ENCODE measurements around the gene C4orf54. TPM values are rescaled to one million over a fixed set of nuclear protein-coding genes. Genes with fewer than 3 reads are reported as not detected.

The C4orf54 gene
- total and polyA plus RNA-seq, 2 of the 8 experiments (the other 6 are each of a cell fraction or from before 2014, with no cell fraction given), result not detected

DNA sequence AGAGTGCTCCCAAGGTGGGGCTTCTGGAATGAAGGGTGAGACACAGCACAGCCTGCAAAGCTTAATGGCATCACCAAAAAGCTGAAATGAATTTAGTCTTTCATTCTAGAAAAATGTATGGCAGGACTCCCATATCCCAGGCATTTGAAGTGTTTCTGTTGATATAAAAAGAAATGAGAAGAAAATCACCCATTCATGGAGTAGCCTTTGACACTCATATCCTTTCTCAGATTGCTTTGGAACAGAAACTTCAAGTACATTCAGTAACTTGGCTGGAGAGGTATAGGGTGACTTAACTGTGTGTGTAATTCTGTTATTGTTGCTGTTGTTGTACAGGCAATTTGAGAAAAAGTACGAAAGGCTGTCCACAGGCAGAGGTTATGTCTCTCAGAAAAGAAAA is 35.3 kb downstream of the C4orf54 start:
- H2BK20ac ChIP-seq (ENCODE audit: low read length), result no peak overlapping the region
- POLR2A ChIA-PET (ENCODE audit: partially characterized antibody), result no interaction called here

More for the DNA sequence above, 35.3 kb downstream of the C4orf54 start:
- H3K79me1 ChIP-seq (ENCODE audit: low read depth, low read length), result no peaks in the 10 kb centered on the region
- H4K8ac ChIP-seq (ENCODE audit: extremely low read depth, insufficient read depth, low read length), result no peak overlapping the region
- peaks cover 0 to 8% (median 3%) of the 10 kb centered on the region in 4 experiments; a peak in 2 of 7 replicates for H3K4me1 ChIP-seq (replicated peaks in 1 of 4; ENCODE audit: control insufficient read depth in 3 of 4, insufficient read depth in 4 of 4, low read length in 3 of 4)
- no peak overlapping the region for H4K5ac ChIP-seq (ENCODE audit: insufficient read length, low read depth, low read length)
- H3K4me2 ChIP-seq (ENCODE audit: insufficient read depth in 1 of 2, low read depth in 2 of 2, low read length in 2 of 2), result no peak overlapping the region
- no peak overlapping the region for H2AK5ac ChIP-seq (ENCODE audit: low read depth, low read length)
- H3K79me2 ChIP-seq (ENCODE audit: control insufficient read depth in 1 of 2, insufficient read depth in 2 of 2, low read length in 2 of 2), result no peaks in the 10 kb centered on the region
- no peaks in the 10 kb centered on the region for H4K20me1 ChIP-seq (replicated peaks in 1 of 2; ENCODE audit: control insufficient read depth in 1 of 2, insufficient read depth in 2 of 2, low read length in 2 of 2)
- no peak overlapping the region for H3K14ac ChIP-seq (ENCODE audit: insufficient read length)
- H3K27me3 ChIP-seq (replicated peaks in 1 of 4; ENCODE audit: control insufficient read depth in 3 of 4, extremely low read depth in 1 of 4, insufficient read depth in 3 of 4, low read length in 3 of 4), result no peaks in the 10 kb centered on the region
- H3K56ac ChIP-seq (replicated peaks; ENCODE audit: insufficient read length, low read depth, low read length), result no peak overlapping the region
- H2BK12ac ChIP-seq (ENCODE audit: low read depth, low read length), result no peak overlapping the region
- no peak overlapping the region for H2BK120ac ChIP-seq (replicated peaks; ENCODE audit: low read depth, low read length)
- DNase-seq (ENCODE audit: low read depth in 1 of 2, low spot score in 2 of 2) (no peak), FAIRE-seq (no peak)
- H2BK5ac ChIP-seq (ENCODE audit: low read depth, low read length), result no peak overlapping the region
- H3K9ac ChIP-seq (replicated peaks in 1 of 4; ENCODE audit: extremely low read depth in 1 of 4, low read depth in 3 of 4, low read length in 3 of 4), result no peak overlapping the region
- H3K4me3 ChIP-seq (ENCODE audit: extremely low read depth in 1 of 4, insufficient read depth in 2 of 4, low read depth in 3 of 4, low read length in 4 of 4), result no peak overlapping the region
- H3K18ac ChIP-seq (ENCODE audit: extremely low read depth, low read length), result no peak overlapping the region
- no peak overlapping the region; the same call in 1 of the 2 replicates for H2AFZ ChIP-seq (ENCODE audit: low read length)
- no peak overlapping the region for H3K27ac ChIP-seq (ENCODE audit: low read depth, low read length)
- H3K36me3 ChIP-seq (ENCODE audit: control insufficient read depth in 2 of 4, insufficient read depth in 4 of 4, low read length in 3 of 4), result no peaks in the 10 kb centered on the region
- H4K91ac ChIP-seq (replicated peaks; ENCODE audit: insufficient read length, low read length), result no peak overlapping the region
- no peak overlapping the region for H3K4ac ChIP-seq (replicated peaks; ENCODE audit: insufficient read length, low read depth, low read length)
- H3K23ac ChIP-seq (ENCODE audit: insufficient read length), result no peak overlapping the region
- WGBS, 2 experiments (ENCODE audit: extremely low coverage in 1 of 2, insufficient coverage in 1 of 2, insufficient read length in 1 of 2, insufficient replicate concordance in 2 of 2, low coverage in 1 of 2, low lambda C conversion rate in 2 of 2, missing lambda C conversion rate in 1 of 2), result 86% methylated on average over 1 of the region's 1 CpG; no CpG with 5 or more reads in 1 of the 2 experiments
- H3K23me2 ChIP-seq (ENCODE audit: low read depth, low read length), result no peaks in the 10 kb centered on the region; the same call in 1 of the 2 replicates
- H3K9me3 ChIP-seq (ENCODE audit: insufficient read depth in 2 of 2, low read depth in 1 of 2, low read length in 1 of 2), result no peaks in the 10 kb centered on the region
- TF ChIP-seq CHD1 (IDR thresholded peaks at IDR 0.05; ENCODE audit: low read depth, low read length), result no peak
- TF ChIP-seq PHF8 (conservative IDR thresholded peaks at IDR 0.05; ENCODE audit: low read depth, low read length), result no peak
- no peak for TF ChIP-seq SRF (IDR thresholded peaks at IDR 0.05; ENCODE audit: low read depth, low read length)
- TF ChIP-seq YY1 (IDR thresholded peaks at IDR 0.05; ENCODE audit: low read depth, low read length), result no peak
- TF ChIP-seq HDAC6 (IDR thresholded peaks at IDR 0.05; ENCODE audit: low read depth, low read length), result no peak
- TF ChIP-seq EP300 (IDR thresholded peaks at IDR 0.05; ENCODE audit: borderline replicate concordance in 1 of 2, low read depth in 2 of 2, low read length in 2 of 2), result no peak
- no peak for TF ChIP-seq ZNF274 (IDR thresholded peaks at IDR 0.05; ENCODE audit: borderline replicate concordance, extremely low read depth, low read length)
- TF ChIP-seq SP1 (IDR thresholded peaks at IDR 0.05; ENCODE audit: low read depth, low read length), result no peak
- TF ChIP-seq RFX5 (IDR thresholded peaks at IDR 0.05; ENCODE audit: borderline replicate concordance, low read depth, low read length), result no peak
- no peak for TF ChIP-seq NRF1 (IDR thresholded peaks at IDR 0.05; ENCODE audit: low read depth, low read length)
- no peak for TF ChIP-seq EGR1 (IDR thresholded peaks at IDR 0.05; ENCODE audit: borderline replicate concordance, low read depth, low read length)
- TF ChIP-seq SIN3A (conservative IDR thresholded peaks at IDR 0.05 in 1 of 2, IDR thresholded peaks at IDR 0.05 in 1 of 2; ENCODE audit: low read depth in 1 of 2, low read length in 2 of 2), result no peak
- TF ChIP-seq, protein P1, sequence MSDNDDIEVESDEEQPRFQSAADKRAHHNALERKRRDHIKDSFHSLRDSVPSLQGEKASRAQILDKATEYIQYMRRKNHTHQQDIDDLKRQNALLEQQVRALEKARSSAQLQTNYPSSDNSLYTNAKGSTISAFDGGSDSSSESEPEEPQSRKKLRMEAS (IDR thresholded peaks at IDR 0.05), result no peak
- CTCF ChIA-PET (ENCODE audit: partially characterized antibody), result interaction anchor here (0.6 kb wide), 2 partner anchors 8 to 213 kb away, joined by 3 to 4 read pairs; no protein-coding TSS in a partner anchor
- H2BK15ac ChIP-seq (ENCODE audit: low read length), result no peak overlapping the region
